GM13976 (cell line): Measurements from ENCODE around the gene TBC1D26.
"Not testable (repeated sequence)": the region's sequence is repeated elsewhere in the genome, so short reads cannot be mapped to it uniquely, and the experiment has no call there.

Experiments
- DNase-seq: peaks from one replicate; pipeline ENCODE4 v3.0.0; 2012; ENCODE audit warnings: low spot score
- in situ Hi-C: fragments of 300-500 bp; cut with MboI; formaldehyde crosslinking; loops from one replicate; pipeline ENCODE4 v1.12.0; 2022; ENCODE audit warnings: low sequenced_read_pairs, mixed read lengths, inconsistent platforms; ENCODE audit not compliant: unreplicated experiment
- TF ChIP-seq, protein P1 (sequence below): IDR thresholded peaks from 2 replicates; pipeline ENCODE4 v1.5.1; 2012; ENCODE audit warnings: borderline replicate concordance, mild to moderate bottlenecking; ENCODE audit not compliant: insufficient read depth; ENCODE audit errors: extremely low read depth, missing control alignments, control extremely low read depth

Gene TBC1D26

DNA sequence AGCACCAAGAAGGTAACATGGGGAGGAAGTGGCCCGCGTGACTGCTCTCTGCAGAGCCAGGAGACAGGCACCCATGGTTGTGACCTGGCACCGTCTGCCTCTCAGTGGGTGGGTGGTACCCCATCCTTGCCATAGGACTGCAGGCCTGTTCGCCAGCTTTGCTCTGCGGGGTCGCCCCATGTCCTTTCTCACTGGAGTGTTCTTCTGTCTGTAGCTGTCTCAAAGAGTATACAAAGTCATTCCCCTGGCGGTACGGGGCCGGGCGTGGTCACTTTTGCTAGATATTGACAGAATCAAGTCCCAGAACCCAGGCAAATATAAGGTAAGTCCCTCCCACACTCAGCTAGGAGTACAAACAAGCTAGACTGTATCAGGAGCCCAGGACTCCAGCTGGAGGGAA, 6.0 kb downstream of the TBC1D26 start:
- DNase-seq, result peak; percentile 4
- TF ChIP-seq, protein P1, sequence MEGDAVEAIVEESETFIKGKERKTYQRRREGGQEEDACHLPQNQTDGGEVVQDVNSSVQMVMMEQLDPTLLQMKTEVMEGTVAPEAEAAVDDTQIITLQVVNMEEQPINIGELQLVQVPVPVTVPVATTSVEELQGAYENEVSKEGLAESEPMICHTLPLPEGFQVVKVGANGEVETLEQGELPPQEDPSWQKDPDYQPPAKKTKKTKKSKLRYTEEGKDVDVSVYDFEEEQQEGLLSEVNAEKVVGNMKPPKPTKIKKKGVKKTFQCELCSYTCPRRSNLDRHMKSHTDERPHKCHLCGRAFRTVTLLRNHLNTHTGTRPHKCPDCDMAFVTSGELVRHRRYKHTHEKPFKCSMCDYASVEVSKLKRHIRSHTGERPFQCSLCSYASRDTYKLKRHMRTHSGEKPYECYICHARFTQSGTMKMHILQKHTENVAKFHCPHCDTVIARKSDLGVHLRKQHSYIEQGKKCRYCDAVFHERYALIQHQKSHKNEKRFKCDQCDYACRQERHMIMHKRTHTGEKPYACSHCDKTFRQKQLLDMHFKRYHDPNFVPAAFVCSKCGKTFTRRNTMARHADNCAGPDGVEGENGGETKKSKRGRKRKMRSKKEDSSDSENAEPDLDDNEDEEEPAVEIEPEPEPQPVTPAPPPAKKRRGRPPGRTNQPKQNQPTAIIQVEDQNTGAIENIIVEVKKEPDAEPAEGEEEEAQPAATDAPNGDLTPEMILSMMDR, result no peak
- in situ Hi-C loops, result no loop called here

DNA sequence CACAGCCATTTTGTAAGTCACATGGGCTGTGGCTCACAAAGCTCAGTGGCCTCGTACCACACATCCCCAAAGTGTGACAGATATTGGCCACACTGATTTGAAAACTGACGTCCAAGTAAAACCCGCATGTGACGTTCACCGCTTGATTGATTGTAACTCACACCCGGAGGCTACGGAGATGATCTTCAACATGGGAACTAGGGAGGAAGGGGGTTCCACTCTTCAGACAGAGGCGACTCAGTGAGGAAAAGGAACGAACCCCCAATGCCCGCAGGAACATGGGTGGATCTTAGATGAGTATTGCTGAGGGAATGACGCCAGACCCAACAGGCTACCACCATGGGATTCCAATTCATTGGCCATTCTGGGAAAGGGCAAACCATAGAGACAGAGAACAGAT, 7.2 kb downstream of the TBC1D26 start:
- in situ Hi-C loops, result not testable (repeated sequence)
- peak; percentile 2 for DNase-seq

DNA sequence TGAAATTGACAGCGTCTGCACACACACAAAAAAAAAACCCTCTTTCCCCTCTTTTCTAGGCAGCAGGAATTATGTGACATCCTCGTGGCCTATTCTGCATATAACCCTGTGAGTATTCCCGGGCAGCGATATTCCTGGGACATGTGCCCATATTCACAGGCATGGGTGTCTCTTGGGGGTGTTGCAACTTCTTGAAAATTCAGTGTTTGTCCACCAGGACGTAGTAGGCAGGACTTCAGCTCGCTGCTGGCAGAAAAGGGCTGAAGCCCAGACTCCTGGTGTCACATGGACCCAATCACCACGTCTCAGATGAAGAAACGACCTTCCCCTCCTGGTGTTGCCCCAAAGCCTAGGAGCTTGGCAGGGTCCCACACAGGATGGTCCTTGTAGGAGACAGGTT, 8.0 kb downstream of the TBC1D26 start:
- peak; percentile 1 for DNase-seq
- in situ Hi-C loops, result not testable (repeated sequence)

DNA sequence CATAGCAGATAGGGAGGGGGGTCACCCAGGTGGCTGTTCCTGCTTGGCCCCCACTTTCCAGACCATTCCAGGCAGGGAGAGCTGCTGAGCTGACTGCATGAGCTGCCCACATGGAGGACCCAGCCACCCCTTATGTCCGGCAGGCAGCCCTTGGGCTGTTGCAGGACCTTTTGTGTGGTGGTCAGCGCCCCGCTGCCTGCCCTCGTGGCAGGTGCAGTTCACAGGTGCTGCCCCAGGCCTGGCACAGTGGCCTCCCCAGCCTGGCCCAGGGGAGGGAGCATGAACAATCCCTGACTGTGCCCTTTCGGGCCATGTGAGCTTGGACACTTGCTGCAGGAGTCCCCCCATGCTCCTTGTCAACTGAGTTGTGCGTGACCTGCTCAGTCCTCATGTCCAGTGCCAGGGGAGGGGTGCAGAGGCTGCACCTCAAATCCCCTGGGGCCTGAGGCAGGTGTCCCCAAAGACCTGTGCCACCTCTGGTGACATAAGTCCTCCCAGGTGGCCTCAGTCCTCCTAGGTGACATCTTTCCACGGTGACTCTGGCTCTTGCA, 8.6 kb downstream of the TBC1D26 start:
- in situ Hi-C loops, result no loop called here
- peak; percentile 18 for DNase-seq
- TF ChIP-seq, protein P1, result no peak

DNA sequence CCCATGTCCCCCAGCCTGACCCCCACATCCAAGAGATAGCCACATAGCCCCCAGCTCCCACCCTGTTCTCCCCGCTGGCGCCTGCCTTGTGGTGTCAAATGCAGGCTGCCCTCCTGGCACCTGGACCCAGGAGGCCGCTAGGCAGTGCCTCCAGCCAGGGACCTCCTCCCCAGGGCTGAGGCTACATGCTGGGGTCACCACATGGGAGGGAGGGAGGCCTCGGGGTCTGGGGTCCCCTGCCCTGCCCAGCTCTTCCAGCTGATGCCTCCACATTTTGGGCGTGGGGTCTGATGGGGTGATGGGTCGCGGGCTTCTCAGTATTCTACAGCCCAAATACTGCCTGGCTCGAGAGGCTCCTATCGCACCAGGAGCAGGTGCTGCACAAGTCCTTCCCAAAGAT, 9.5 kb downstream of the TBC1D26 start:
- TF ChIP-seq, protein P1, result no peak
- in situ Hi-C loops, result no loop called here
- no peak for DNase-seq

DNA sequence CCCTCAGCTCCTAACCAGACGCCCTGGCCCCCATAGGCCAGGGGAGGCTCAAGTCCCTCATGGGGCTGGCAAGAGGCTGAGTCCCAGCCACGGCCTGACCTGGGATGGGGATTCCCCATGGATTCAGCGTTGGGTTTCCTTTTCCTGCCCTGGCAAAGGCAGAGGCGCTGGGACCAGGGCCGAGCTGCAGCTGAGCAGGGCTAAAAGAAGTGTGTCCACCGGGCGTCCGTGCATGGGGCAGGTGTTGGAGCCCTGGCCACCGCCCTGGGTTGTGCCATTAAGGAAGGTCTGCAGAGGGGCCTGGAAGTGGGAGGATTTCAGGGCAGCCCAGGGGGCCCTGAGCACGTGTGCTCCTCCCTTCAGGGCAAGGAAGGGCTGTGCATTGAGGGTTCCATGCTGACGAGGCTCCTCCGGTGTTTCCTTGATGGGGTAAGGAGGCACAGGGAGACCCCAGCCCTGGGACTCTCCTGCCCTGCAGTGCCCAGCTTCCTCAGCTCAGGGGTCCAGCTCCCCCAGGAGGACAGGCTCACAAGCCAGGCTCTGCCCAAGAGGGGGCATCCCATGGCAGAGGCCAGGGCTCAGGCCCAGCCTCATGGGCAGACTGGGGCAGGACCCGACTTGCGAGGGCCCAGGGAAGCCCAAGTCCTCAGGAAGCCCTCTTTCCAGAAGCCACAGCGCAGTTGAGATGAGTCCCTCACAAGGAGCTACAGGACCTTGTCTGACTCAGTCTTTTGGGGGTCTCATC, 10.1 kb downstream of the TBC1D26 start:
- in situ Hi-C loops, result no loop called here
- peak; percentile 15 for DNase-seq
- TF ChIP-seq, protein P1, result no peak

DNA sequence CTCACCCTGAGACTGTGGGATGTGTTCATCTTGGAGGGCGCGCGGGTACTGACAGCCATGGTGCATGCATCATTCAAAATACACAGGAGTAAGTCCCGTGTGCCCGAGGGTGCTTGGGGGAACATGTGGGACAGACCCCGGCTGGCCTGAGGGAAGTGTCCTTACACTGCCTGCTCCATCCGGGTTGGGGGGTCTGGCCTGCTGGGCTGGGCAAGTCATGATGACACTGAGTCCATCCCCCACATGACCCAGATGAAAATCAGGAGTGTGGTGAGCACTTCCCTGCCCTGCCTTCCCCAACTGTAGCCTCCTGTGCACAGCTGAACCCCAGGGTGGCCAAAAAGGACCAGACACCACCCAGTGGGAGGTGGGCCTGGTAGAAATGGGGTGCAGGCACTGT, 10.8 kb downstream of the TBC1D26 start:
- peak; percentile 14 for DNase-seq
- TF ChIP-seq, protein P1, result no peak
- in situ Hi-C loops, result no loop called here
